ENCODE results near the gene SPARC. TPM values are rescaled to one million over a fixed set of nuclear protein-coding genes. Genes with fewer than 3 reads are reported as not detected.
"Not testable (repeated sequence)": the region's sequence is repeated elsewhere in the genome, so short reads cannot be mapped to it uniquely, and the experiment has no call there.

Gene SPARC
- total and polyA plus RNA-seq, 5 donors from 2014 or later: 34.6 TPM; not detected in 4

GRCh38 chr5:151700296-151700695, 13.6 kb upstream of the SPARC start:
- no peaks in the 10 kb centered on the region for H3K9me3 ChIP-seq (ENCODE audit: control insufficient read depth in 2 of 2, low read length in 2 of 2)
- Mint-ChIP-seq H3K36me3 (no peaks in the 10 kb centered on the region), H3K4me3 (no peak overlapping the region), H3K4me1 (peaks cover 0 to 6% (median 0%) of the 10 kb centered on the region in 4 donors), H3K9me3 (no peaks in the 10 kb centered on the region), H3K27me3 (peaks cover 29% of the 10 kb centered on the region), H3K27ac (no peak overlapping the region)
- H3K4me1 ChIP-seq (ENCODE audit: control insufficient read depth, insufficient read depth, low read length, poor library complexity, severe bottlenecking): no peaks in the 10 kb centered on the region
- H3K27ac ChIP-seq (ENCODE audit: insufficient read depth, low read length, poor library complexity, severe bottlenecking): no peak overlapping the region
- H3K36me3 ChIP-seq (ENCODE audit: control insufficient read depth, insufficient read depth, low read length): no peaks in the 10 kb centered on the region
- no peaks in the 10 kb centered on the region for H3K27me3 ChIP-seq (ENCODE audit: control insufficient read depth, insufficient read depth, low read length)
- H3K4me3 ChIP-seq (ENCODE audit: low read depth, low read length): no peak overlapping the region
- DNase-seq (no peak), ATAC-seq (ENCODE audit: low read depth in 2 of 2) (no peak)

GRCh38 chr5:151699071-151699901, 12.6 kb upstream of the SPARC start:
- Mint-ChIP-seq H3K36me3 (no peaks in the 10 kb centered on the region), H3K9me3 (no peaks in the 10 kb centered on the region), H3K4me3 (no peak overlapping the region), H3K27me3 (peaks cover 24% of the 10 kb centered on the region), H3K27ac (peak overlapping the region in 1 of 3 donors; percentile 40), H3K4me1 (peaks cover 0 to 6% (median 0%) of the 10 kb centered on the region in 4 donors)
- no peaks in the 10 kb centered on the region for H3K4me1 ChIP-seq (ENCODE audit: control insufficient read depth, insufficient read depth, low read length, poor library complexity, severe bottlenecking)
- DNase-seq (no peak), ATAC-seq (ENCODE audit: low read depth in 2 of 2) (no peak)
- no peaks in the 10 kb centered on the region for H3K9me3 ChIP-seq (ENCODE audit: control insufficient read depth in 2 of 2, low read length in 2 of 2)
- no peaks in the 10 kb centered on the region for H3K27me3 ChIP-seq (ENCODE audit: control insufficient read depth, insufficient read depth, low read length)
- H3K4me3 ChIP-seq (ENCODE audit: low read depth, low read length): no peak overlapping the region
- H3K36me3 ChIP-seq (ENCODE audit: control insufficient read depth, insufficient read depth, low read length): no peaks in the 10 kb centered on the region
- H3K27ac ChIP-seq (ENCODE audit: insufficient read depth, low read length, poor library complexity, severe bottlenecking): no peak overlapping the region

GRCh38 chr5:151698081-151698480, 11.4 kb upstream of the SPARC start:
- ATAC-seq (ENCODE audit: low read depth in 2 of 2); DNase-seq; H3K4me3 ChIP-seq (ENCODE audit: low read depth, low read length); H3K27ac ChIP-seq (ENCODE audit: insufficient read depth, low read length, poor library complexity, severe bottlenecking); H3K27me3 ChIP-seq (ENCODE audit: control insufficient read depth, insufficient read depth, low read length); H3K4me3 Mint-ChIP-seq; H3K4me1 Mint-ChIP-seq; H3K9me3 Mint-ChIP-seq; H3K9me3 ChIP-seq (ENCODE audit: control insufficient read depth in 2 of 2, low read length in 2 of 2); H3K27ac Mint-ChIP-seq; H3K4me1 ChIP-seq (ENCODE audit: control insufficient read depth, insufficient read depth, low read length, poor library complexity, severe bottlenecking); H3K36me3 Mint-ChIP-seq; H3K36me3 ChIP-seq (ENCODE audit: control insufficient read depth, insufficient read depth, low read length): not testable (repeated sequence)
- peaks cover 19% of the 10 kb centered on the region for H3K27me3 Mint-ChIP-seq

GRCh38 chr5:151697452-151697851, 10.7 kb upstream of the SPARC start:
- Mint-ChIP-seq H3K9me3 (no peaks in the 10 kb centered on the region), H3K36me3 (no peaks in the 10 kb centered on the region), H3K27ac (no peak overlapping the region)

GRCh38 chr5:151696470-151697061, 9.9 kb upstream of the SPARC start:
- H3K9me3 ChIP-seq (ENCODE audit: control insufficient read depth in 2 of 2, low read length in 2 of 2): no peaks in the 10 kb centered on the region
- Mint-ChIP-seq H3K36me3 (no peaks in the 10 kb centered on the region), H3K4me3 (no peak overlapping the region), H3K27ac (no peak overlapping the region), H3K4me1 (peaks cover 0 to 6% (median 0%) of the 10 kb centered on the region in 4 donors), H3K9me3 (no peaks in the 10 kb centered on the region), H3K27me3 (peaks cover 21% of the 10 kb centered on the region)
- no peaks in the 10 kb centered on the region for H3K4me1 ChIP-seq (ENCODE audit: control insufficient read depth, insufficient read depth, low read length, poor library complexity, severe bottlenecking)
- H3K4me3 ChIP-seq (ENCODE audit: low read depth, low read length): no peak overlapping the region
- ATAC-seq (ENCODE audit: low read depth in 2 of 2): no peak
- no peak for DNase-seq
- H3K36me3 ChIP-seq (ENCODE audit: control insufficient read depth, insufficient read depth, low read length): no peaks in the 10 kb centered on the region
- no peak overlapping the region for H3K27ac ChIP-seq (ENCODE audit: insufficient read depth, low read length, poor library complexity, severe bottlenecking)
- no peaks in the 10 kb centered on the region for H3K27me3 ChIP-seq (ENCODE audit: control insufficient read depth, insufficient read depth, low read length)

More at GRCh38 chr5:151697452-151697851, 10.7 kb upstream of the SPARC start:
- peaks cover 0 to 6% (median 0%) of the 10 kb centered on the region in 4 donors for H3K4me1 Mint-ChIP-seq
- H3K27me3 Mint-ChIP-seq: peaks cover 20% of the 10 kb centered on the region
- H3K9me3 ChIP-seq (ENCODE audit: control insufficient read depth in 2 of 2, low read length in 2 of 2): no peaks in the 10 kb centered on the region
- ATAC-seq (ENCODE audit: low read depth in 2 of 2): no peak
- no peak overlapping the region for H3K27ac ChIP-seq (ENCODE audit: insufficient read depth, low read length, poor library complexity, severe bottlenecking)
- DNase-seq: no peak
- no peaks in the 10 kb centered on the region for H3K36me3 ChIP-seq (ENCODE audit: control insufficient read depth, insufficient read depth, low read length)
- H3K27me3 ChIP-seq (ENCODE audit: control insufficient read depth, insufficient read depth, low read length): no peaks in the 10 kb centered on the region
- no peaks in the 10 kb centered on the region for H3K4me1 ChIP-seq (ENCODE audit: control insufficient read depth, insufficient read depth, low read length, poor library complexity, severe bottlenecking)
- no peak overlapping the region for H3K4me3 ChIP-seq (ENCODE audit: low read depth, low read length)
- no peak overlapping the region for H3K4me3 Mint-ChIP-seq

- peaks cover 0 to 2% (median 0%) of the 10 kb centered on the region in 4 donors for H3K4me1 Mint-ChIP-seq
- Histone ChIP-seq H3K4me3 (ENCODE audit: low read depth, low read length) (no peak overlapping the region), H3K36me3 (ENCODE audit: control insufficient read depth, insufficient read depth, low read length) (no peaks in the 10 kb centered on the region), H3K27me3 (ENCODE audit: control insufficient read depth, insufficient read depth, low read length) (no peaks in the 10 kb centered on the region), H3K9me3 (ENCODE audit: control insufficient read depth in 2 of 2, low read length in 2 of 2) (no peaks in the 10 kb centered on the region), H3K27ac (ENCODE audit: insufficient read depth, low read length, poor library complexity, severe bottlenecking) (no peak overlapping the region), H3K4me1 (ENCODE audit: control insufficient read depth, insufficient read depth, low read length, poor library complexity, severe bottlenecking) (no peaks in the 10 kb centered on the region)
- no peaks in the 10 kb centered on the region for H3K9me3 Mint-ChIP-seq
- peaks cover 21% of the 10 kb centered on the region for H3K27me3 Mint-ChIP-seq
- H3K27ac Mint-ChIP-seq: no peak overlapping the region
- H3K4me3 Mint-ChIP-seq: no peak overlapping the region
- no peak for ATAC-seq (ENCODE audit: low read depth in 2 of 2)
- no peak for DNase-seq
- no peaks in the 10 kb centered on the region for H3K36me3 Mint-ChIP-seq
These were observed 8.7 kb upstream of the SPARC start for GRCh38 chr5:151695464-151695863.

GRCh38 chr5:151694035-151694485, 7.3 kb upstream of the SPARC start:
- peaks cover 17% of the 10 kb centered on the region for H3K27me3 Mint-ChIP-seq
- no peaks in the 10 kb centered on the region for H3K9me3 ChIP-seq (ENCODE audit: control insufficient read depth in 2 of 2, low read length in 2 of 2)
- DNase-seq (no peak), ATAC-seq (ENCODE audit: low read depth in 2 of 2) (no peak)
- H3K9me3 Mint-ChIP-seq: peaks cover 0 to under 1% (median 0%) of the 10 kb centered on the region in 7 donors
- no peak overlapping the region for H3K4me3 ChIP-seq (ENCODE audit: low read depth, low read length)
- H3K27me3 ChIP-seq (ENCODE audit: control insufficient read depth, insufficient read depth, low read length): no peaks in the 10 kb centered on the region
- no peaks in the 10 kb centered on the region for H3K36me3 ChIP-seq (ENCODE audit: control insufficient read depth, insufficient read depth, low read length)
- H3K4me3 Mint-ChIP-seq: no peak overlapping the region
- H3K27ac Mint-ChIP-seq: peak overlapping the region in 1 of 3 donors; percentile 21
- H3K27ac ChIP-seq (ENCODE audit: insufficient read depth, low read length, poor library complexity, severe bottlenecking): no peak overlapping the region
- no peaks in the 10 kb centered on the region for H3K4me1 Mint-ChIP-seq
- H3K36me3 Mint-ChIP-seq: no peaks in the 10 kb centered on the region
- no peaks in the 10 kb centered on the region for H3K4me1 ChIP-seq (ENCODE audit: control insufficient read depth, insufficient read depth, low read length, poor library complexity, severe bottlenecking)

Measured in CD4-positive, CD25-positive, alpha-beta regulatory T cell (primary cell).